ENCODE measurements around the gene IL15RA. TPM values are rescaled to one million over a fixed set of nuclear protein-coding genes. Genes with fewer than 3 reads are reported as not detected.

The IL15RA gene
- total and polyA plus RNA-seq, 2 experiments from 2014 or later = 4.0 to 7.0 TPM

- H3K4me2 ChIP-seq (ENCODE audit: unreplicated experiment) = no peak overlapping the region
- DNase-seq = peak; percentile 16
- no peaks in the 10 kb centered on the region for H3K9me2 ChIP-seq (ENCODE audit: insufficient read depth)
- peaks cover 12% of the 10 kb centered on the region; the same call in 1 of the 2 replicates for H3K4me1 ChIP-seq (ENCODE audit: insufficient read depth)
- H3F3A ChIP-seq (ENCODE audit: insufficient read depth) = peaks cover under 1% of the 10 kb centered on the region; the same call in 1 of the 2 replicates
- peak overlapping the region; percentile 27; the same call in 1 of the 2 replicates for H3K27ac ChIP-seq
- H3K9me3 ChIP-seq (ENCODE audit: low read depth) = no peaks in the 10 kb centered on the region
- H3K79me2 ChIP-seq (ENCODE audit: insufficient read depth) = no peaks in the 10 kb centered on the region
- WGBS, 2 experiments (ENCODE audit: low coverage in 1 of 2, low lambda C conversion rate in 2 of 2, missing lambda C conversion rate in 2 of 2) = 85 to 89% methylated on average over 6 of the region's 6 CpGs
- in situ Hi-C loops (cut with MboI) = no loop called here
- H3K9ac ChIP-seq = no peak overlapping the region
- no peaks in the 10 kb centered on the region for H4K20me1 ChIP-seq (ENCODE audit: insufficient read depth)
- no peaks in the 10 kb centered on the region for H3K36me3 ChIP-seq (ENCODE audit: low read depth)
- TF ChIP-seq EZH2 (IDR thresholded peaks at IDR 0.05; ENCODE audit: insufficient read depth, poor library complexity, severe bottlenecking) (no peak), EZH2phosphoT487 (IDR thresholded peaks at IDR 0.05; ENCODE audit: insufficient read depth, low read depth) (no peak)
- H3K27me3 ChIP-seq (replicated peaks; ENCODE audit: insufficient read depth) = no peaks in the 10 kb centered on the region
- no peak overlapping the region for H2AFZ ChIP-seq
- no peak overlapping the region for H3K4me3 ChIP-seq
Measured at GRCh38 chr10:5951721-5952407, 25.5 kb downstream of the IL15RA start.

GRCh38 chr10:5951167-5951711 is 26.1 kb downstream of the IL15RA start:
- Histone ChIP-seq H3K27ac (peak overlapping the region; percentile 27), H3K36me3 (ENCODE audit: low read depth) (no peaks in the 10 kb centered on the region), H3K79me2 (ENCODE audit: insufficient read depth) (no peaks in the 10 kb centered on the region), H3K9me2 (ENCODE audit: insufficient read depth) (no peaks in the 10 kb centered on the region), H3K4me2 (ENCODE audit: unreplicated experiment) (no peak overlapping the region), H3F3A (ENCODE audit: insufficient read depth) (peaks cover 7% of the 10 kb centered on the region), H4K20me1 (ENCODE audit: insufficient read depth) (no peaks in the 10 kb centered on the region), H3K27me3 (replicated peaks; ENCODE audit: insufficient read depth) (no peaks in the 10 kb centered on the region), H2AFZ (no peak overlapping the region), H3K4me1 (ENCODE audit: insufficient read depth) (peaks cover 16% of the 10 kb centered on the region), H3K9me3 (ENCODE audit: low read depth) (no peaks in the 10 kb centered on the region), H3K9ac (no peak overlapping the region), H3K4me3 (no peak overlapping the region)
- TF ChIP-seq EZH2 (IDR thresholded peaks at IDR 0.05; ENCODE audit: insufficient read depth, poor library complexity, severe bottlenecking) = no peak
- no peak for TF ChIP-seq EZH2phosphoT487 (IDR thresholded peaks at IDR 0.05; ENCODE audit: insufficient read depth, low read depth)
- in situ Hi-C loops (cut with MboI) = no loop called here
- peak; percentile 53 for DNase-seq
- WGBS, 2 experiments (ENCODE audit: low coverage in 1 of 2, low lambda C conversion rate in 2 of 2, missing lambda C conversion rate in 2 of 2) = 59 to 63% methylated on average over 7 of the region's 7 CpGs

GRCh38 chr10:5949009-5949759 is 28.2 kb downstream of the IL15RA start:
- Histone ChIP-seq H3K4me1 (ENCODE audit: insufficient read depth) (peaks cover 34% of the 10 kb centered on the region), H3K4me2 (ENCODE audit: unreplicated experiment) (no peak overlapping the region), H3K27ac (no peak overlapping the region), H3K9me2 (ENCODE audit: insufficient read depth) (no peaks in the 10 kb centered on the region), H2AFZ (no peak overlapping the region), H4K20me1 (ENCODE audit: insufficient read depth) (no peaks in the 10 kb centered on the region), H3K9ac (no peak overlapping the region), H3F3A (ENCODE audit: insufficient read depth) (peaks cover 22% of the 10 kb centered on the region), H3K79me2 (ENCODE audit: insufficient read depth) (no peaks in the 10 kb centered on the region), H3K27me3 (replicated peaks; ENCODE audit: insufficient read depth) (no peaks in the 10 kb centered on the region), H3K9me3 (ENCODE audit: low read depth) (no peaks in the 10 kb centered on the region), H3K36me3 (ENCODE audit: low read depth) (no peaks in the 10 kb centered on the region), H3K4me3 (no peak overlapping the region)
- WGBS, 2 experiments (ENCODE audit: low coverage in 1 of 2, low lambda C conversion rate in 2 of 2, missing lambda C conversion rate in 2 of 2) = 54 to 58% methylated on average over 14 of the region's 14 CpGs
- in situ Hi-C loops (cut with MboI) = no loop called here
- TF ChIP-seq EZH2 (IDR thresholded peaks at IDR 0.05; ENCODE audit: insufficient read depth, poor library complexity, severe bottlenecking) (no peak), EZH2phosphoT487 (IDR thresholded peaks at IDR 0.05; ENCODE audit: insufficient read depth, low read depth) (no peak)
- peak; percentile 76 for DNase-seq

- Histone ChIP-seq H3K79me2 (ENCODE audit: insufficient read depth) (no peaks in the 10 kb centered on the region), H3K9me3 (ENCODE audit: low read depth) (no peaks in the 10 kb centered on the region), H3K9ac (no peak overlapping the region), H3K4me1 (ENCODE audit: insufficient read depth) (peaks cover 43% of the 10 kb centered on the region), H3K27ac (no peak overlapping the region), H2AFZ (no peak overlapping the region), H3K4me2 (ENCODE audit: unreplicated experiment) (no peak overlapping the region), H4K20me1 (ENCODE audit: insufficient read depth) (no peaks in the 10 kb centered on the region), H3F3A (ENCODE audit: insufficient read depth) (peaks cover 29% of the 10 kb centered on the region), H3K36me3 (ENCODE audit: low read depth) (no peaks in the 10 kb centered on the region), H3K4me3 (no peak overlapping the region), H3K9me2 (ENCODE audit: insufficient read depth) (no peaks in the 10 kb centered on the region), H3K27me3 (replicated peaks; ENCODE audit: insufficient read depth) (no peaks in the 10 kb centered on the region)
- no peak for DNase-seq
- in situ Hi-C loops (cut with MboI) = no loop called here
- WGBS, 2 experiments (ENCODE audit: low coverage in 1 of 2, low lambda C conversion rate in 2 of 2, missing lambda C conversion rate in 2 of 2) = 92 to 93% methylated on average over 6 of the region's 6 CpGs
- TF ChIP-seq EZH2 (IDR thresholded peaks at IDR 0.05; ENCODE audit: insufficient read depth, poor library complexity, severe bottlenecking) (no peak), EZH2phosphoT487 (IDR thresholded peaks at IDR 0.05; ENCODE audit: insufficient read depth, low read depth) (no peak)
Measured at GRCh38 chr10:5948208-5948585, 29.1 kb downstream of the IL15RA start.
